ENCODE results near the gene ITGAL.
"Not testable (repeated sequence)": the region's sequence is repeated elsewhere in the genome, so short reads cannot be mapped to it uniquely, and the experiment has no call there.

Gene ITGAL

DNA sequence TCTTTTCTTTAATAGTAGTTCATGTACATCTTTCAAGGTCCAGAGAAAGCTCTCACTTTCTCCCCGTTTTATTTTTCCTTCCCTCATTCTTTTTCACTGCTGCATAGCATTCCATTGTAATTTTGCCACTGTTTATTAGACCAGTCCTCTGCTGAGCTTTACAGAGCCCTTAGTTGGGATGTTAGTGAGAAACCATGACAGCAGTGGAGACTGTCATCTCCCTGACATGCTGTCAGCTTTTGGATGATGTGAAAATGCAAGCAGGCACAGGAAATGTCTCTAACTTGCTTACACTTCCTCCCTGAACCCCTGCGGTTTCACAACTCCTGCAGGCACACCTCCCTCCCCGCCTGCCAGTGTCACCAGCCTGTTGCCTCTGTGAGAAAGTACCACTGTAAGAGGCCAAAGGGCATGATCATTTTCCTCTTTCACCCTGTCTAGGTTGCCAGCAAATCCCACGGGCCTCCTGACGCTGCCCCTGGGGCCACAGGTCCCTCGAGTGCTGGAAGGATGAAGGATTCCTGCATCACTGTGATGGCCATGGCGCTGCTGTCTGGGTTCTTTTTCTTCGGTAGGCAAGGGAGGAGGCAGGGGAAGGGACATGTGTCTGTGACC, at the start of gene ITGAL:
ITGAL (plus strand) TSS at position 415 of the 615 bp plus-strand sequence; CDS start at position 511, 96 bp downstream.
- no peak for FAIRE-seq

DNA sequence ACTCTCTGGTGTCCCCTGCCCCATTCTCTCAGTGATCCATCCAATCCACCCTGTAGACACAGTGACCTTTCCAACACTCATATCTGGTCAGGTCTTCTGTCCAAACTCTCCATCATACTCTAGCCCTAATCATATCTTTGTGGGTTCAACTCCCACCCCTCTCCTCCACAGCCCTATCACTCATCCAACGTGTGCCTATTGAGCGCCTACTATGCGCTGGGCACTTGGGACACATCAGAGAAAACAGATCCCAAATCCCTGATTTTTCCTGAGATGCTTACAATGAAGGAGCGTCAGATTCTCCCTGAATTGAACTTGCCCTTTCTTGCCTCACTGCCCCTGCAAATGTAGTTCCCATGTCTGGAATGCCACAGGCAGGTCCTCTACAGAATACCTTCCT, 44.5 kb upstream of the ITGAL start:
- FAIRE-seq: no peak

DNA sequence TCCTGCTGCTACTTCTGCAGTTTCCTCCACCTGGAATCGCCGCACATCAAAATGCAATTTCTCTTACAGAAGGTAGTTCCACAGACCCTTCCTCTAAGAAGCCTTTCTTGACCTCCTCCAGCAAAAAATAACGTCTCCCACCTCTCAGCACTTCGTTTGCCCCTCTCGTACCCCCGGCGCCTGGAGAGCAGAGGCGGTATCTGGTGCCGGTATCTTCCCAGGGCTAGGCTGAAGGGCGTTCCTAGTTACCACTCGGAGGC, 43.2 kb upstream of the ITGAL start:
- FAIRE-seq: no peak

DNA sequence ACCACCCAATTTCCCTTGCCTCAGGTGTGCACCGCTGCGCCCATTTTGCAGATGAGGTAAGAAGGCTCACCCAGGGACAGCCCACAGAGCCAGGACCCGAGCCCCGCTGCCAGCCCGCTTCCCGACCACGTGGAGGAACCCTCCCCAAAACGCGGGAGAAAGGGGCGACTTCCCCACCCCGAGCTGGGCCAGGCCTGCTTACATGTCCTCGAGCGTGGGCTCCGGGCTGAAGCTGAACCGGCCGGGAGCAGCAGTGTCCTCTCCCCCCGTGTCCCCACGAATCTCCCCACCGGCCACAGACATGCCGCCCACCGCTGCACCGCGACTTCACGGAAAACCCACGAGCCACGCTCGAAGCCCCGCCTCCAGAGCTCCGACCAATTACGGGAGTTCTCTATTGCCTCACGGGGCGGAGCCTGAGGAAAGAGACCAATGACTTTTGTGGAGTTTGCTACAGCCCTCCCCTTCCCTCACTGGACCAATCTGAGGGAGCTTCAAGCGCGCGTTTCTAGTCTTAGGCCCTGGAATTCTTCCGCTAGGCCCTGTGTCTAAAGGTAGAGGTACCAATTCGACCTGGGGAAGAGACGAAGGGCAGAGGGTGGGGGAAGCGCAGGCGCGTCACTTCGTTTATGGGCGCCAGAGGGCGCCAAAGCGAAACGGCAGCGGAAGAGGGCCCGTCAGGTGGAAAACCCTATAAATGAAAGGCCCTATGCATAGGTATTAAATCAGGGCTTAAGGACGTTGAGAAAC, 42.7 kb upstream of the ITGAL start, which contains the start of gene DCTPP1:
DCTPP1 (minus strand) TSS at position 353 of the 750 bp plus-strand sequence; CDS start at position 303, 50 bp downstream.
- FAIRE-seq: peak; percentile 87

DNA sequence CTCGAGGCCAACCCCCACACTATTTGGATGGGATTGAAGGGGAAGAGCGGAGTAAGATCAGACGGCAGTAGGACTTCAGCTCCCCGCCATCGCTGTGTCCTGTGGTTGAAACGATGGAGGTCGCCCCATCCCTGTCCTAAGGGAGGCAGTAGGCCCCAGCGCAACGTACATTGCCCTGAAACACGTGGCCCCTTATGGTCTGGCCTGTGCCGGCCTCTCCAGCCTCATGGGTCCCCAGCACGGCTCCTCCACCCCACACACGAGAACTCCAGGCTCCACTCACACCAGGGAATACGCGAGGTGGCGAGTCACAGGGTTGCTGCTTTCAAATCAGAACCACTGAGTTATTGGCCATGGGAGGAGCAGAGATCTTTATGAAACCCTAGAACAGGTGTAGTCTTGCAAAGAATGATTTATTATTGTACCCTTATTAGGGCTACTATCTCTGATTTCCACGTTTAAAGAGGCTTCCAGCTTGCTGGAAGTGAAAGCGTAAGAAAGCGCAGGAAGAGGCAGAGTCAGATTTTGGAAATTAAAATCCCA, 42.0 kb upstream of the ITGAL start:
- no peak for FAIRE-seq

DNA sequence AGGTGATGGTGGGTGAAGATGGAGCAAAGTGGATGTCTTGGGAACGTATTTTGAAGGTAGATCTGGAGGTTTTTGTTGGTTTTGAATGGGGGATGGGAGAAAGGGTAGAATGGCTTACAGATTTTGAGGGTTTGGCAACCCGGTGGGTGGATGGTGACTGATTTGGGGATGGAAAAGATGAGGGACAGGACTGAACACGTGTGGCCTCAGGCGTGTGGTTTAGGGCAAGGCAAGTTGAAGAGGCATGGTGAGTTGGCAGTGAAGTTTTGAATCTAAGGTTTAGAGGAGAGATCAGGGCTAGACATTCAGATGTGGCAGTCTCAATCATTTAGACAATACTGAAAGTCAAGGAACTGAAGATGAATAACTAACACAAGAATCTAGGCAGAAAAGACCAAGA, 37.7 kb upstream of the ITGAL start:
- FAIRE-seq: no peak

DNA sequence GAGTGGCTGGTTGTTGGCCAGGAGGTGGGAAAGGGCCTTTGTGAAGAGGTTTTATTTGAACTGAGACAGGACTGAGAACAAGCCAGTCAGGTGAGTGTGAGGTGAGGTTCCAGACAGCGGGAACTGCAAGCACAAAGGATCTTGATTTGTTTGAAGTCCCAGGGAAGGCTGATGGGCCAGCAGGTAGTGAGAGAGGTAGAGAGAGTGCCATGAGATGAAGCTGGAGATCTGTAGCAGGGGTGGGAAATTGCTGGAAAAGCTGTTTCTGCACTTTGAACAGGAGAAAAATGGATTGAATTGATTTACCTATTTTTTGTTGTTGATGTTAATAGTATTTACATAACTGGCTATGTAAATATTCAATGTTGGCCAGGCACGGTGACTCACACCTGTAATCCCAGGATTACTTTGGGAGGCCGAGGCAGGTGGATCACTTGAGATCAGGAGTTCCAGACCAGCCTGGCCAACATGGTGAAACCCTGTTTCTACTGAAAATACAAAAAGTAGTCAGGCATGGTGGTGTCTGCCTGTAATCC, 35.0 kb upstream of the ITGAL start:
- no peak for FAIRE-seq

DNA sequence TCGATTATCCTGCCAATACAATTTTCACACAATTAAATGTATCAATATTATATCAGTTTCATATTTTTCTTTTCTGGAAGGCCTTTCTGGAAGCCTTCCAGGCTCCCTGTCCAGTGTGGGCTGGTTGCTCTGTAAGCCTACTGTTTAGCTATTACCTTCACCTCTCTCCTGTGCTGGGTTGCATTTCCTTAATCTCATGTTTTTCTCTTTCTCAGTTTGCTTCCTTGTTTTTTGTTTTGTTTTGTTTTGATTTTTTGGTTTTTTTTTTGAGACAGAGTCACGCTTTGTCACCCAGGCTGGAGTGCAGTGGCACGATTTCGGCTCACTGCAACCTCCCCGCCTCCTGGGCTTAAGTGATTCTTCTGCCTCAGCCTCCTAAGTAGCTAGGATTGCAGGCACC, 33.7 kb upstream of the ITGAL start:
- no peak for FAIRE-seq

DNA sequence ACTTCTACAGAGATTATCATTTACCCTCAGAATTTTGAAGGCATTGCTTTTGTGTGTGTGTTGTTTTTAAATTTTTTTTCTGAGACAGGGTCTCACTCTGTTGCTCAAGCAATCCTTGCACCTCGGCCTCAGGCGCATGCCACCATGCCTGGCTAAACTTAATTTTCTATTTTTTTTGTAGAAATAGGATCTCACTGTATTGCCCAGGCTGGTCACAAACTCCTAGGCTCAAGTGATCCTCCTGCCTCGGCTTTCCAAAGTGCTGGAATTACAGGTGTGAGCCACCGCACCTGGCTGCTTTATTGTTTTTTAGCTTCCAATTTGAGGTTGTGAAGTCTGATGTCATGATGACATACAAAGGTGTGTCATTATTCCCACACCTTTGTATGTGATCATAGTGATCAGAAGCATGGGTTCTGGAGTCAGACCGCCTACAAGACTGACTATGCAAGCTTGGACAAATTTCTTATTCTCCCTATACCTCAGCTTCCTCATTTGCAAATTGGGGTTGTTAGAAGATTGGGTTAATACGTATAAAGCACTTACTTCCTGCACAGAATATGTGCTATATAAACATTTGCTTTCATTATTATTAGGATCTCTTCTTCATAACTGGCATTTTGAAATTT, 32.7 kb upstream of the ITGAL start:
- FAIRE-seq: no peak

DNA sequence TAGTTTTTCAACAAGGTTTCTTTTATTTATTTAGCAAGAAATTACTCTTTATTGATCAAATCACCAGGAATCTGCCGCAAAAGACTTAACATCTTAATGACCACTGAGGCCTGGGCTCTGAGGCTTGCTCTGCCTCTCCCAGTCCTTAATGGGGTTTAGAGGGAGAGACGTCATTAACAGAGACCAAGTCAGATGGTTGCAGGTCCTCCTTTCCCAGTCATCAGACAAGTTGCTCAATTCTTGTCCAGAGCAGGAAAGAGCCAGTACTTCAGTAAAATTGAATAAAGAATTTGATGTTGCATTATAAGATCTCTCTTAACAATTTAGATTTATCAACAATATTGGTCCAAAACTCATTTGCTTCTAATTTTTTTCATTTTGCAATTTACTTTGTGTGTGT, 28.9 kb upstream of the ITGAL start:
- no peak for FAIRE-seq

DNA sequence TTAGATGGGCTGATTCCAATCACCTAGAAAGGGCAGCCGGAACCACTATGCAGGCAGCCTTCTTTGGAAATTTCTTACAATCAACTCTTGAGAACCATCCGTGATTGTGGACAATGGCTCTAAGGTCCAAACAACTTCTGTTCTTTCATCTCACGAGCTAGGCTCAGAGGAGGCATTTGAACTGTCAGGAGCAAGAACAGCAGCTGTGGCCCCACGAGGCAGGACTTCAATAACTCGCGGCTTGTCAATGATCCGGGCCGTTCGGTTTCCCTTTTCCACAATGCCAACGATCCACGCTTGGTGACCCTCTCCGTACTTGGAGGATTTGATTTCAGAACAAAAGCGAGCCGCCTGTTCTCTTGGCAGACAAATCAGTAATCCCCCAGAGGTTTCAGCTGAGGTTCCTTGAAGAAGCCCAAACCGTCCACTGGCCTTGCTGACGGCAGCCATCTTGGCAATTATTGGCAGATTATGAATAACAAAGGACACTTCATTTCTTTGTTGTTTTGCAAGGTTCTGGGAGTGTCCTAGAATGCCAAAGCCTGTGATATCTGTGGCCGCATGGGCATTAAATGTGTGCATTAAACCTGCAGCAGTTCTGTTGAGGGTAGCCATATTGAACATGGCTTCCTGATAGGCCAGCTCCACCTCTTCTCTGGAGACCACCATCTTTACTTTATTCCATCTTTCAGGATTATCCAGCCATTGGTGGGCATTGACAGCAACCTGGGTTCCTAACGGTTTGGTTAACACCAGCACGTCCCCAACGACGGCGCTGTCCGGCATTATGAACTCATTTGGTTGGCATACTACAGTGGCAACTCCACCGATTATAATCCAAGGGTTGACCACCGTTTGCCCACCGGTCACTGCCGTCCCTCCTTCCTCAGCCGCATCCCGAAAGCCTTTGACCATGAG, 28.1 kb upstream of the ITGAL start:
- no peak for FAIRE-seq

DNA sequence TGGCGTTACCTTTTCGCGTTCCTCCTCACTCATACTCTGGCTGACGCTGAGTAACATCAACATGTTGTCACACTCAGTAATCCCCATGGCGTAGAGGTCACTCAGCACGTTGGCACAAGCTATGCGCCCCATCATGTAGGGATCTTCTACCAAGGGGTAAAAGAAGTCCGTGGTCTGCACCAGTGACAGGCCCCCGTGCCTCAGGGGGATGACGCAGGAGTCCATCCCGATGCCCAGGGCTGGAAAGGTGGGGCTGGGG, 27.5 kb upstream of the ITGAL start:
- no peak for FAIRE-seq

DNA sequence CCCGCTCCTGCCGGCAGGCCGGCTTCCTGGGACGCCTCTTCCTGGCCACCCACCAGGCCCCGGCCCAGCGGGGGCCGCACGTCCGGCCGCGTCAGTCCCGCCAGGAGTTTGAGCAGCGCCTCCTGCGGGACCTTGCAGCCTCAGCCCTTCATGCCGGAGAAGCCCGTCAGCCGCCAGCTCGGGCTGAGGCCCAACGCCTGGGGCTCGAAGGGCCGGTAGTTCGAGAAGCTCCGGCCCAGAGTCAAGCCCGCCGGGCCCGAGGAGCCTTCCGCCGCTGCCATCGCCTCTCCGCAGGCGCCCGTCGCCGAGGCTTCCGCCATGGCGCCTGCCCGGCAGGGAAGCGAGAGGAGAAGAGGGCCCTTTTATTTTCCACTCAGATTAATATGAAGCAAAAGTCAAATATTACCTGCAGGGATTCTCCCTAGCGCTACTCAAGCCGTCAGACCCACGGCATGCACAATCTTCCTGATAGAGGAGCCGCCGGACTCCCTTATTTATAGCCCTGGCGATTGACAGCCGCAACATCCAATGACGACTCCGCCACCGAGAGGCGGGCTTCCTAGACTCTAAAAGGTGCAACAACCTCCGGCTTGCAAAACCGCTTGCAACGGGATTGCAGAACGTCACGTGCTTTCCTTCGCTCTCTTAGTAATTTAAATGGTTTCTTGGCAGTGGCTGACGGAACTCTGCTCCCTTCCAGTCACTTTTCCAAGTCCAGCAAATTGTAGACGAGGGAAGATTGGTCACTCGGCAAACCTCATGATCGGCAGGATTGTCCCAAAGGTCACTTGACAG, 26.9 kb upstream of the ITGAL start, which contains the start of gene SEPHS2:
SEPHS2 (minus strand) TSS at position 467 of the 795 bp plus-strand sequence; CDS start at position 320, 147 bp downstream.
- FAIRE-seq: no peak

DNA sequence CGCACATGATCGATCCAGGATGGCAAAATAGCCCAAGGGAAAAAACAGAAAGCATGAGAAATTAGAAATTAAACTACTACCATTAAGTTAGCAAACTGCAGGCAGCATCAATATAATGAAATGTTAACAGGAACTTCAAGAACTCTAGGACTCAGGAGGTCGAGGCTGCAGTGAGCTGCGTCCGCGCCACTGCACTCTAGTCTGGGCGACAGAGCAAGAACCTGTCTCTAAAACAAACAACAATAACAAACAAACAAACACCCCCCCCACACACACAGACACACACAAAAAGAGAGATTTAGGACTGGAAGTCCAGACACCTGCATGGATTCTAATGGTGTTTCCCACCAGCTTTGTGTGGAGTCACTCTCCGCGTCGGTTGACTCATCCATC, 26.3 kb upstream of the ITGAL start:
- FAIRE-seq: no peak

DNA sequence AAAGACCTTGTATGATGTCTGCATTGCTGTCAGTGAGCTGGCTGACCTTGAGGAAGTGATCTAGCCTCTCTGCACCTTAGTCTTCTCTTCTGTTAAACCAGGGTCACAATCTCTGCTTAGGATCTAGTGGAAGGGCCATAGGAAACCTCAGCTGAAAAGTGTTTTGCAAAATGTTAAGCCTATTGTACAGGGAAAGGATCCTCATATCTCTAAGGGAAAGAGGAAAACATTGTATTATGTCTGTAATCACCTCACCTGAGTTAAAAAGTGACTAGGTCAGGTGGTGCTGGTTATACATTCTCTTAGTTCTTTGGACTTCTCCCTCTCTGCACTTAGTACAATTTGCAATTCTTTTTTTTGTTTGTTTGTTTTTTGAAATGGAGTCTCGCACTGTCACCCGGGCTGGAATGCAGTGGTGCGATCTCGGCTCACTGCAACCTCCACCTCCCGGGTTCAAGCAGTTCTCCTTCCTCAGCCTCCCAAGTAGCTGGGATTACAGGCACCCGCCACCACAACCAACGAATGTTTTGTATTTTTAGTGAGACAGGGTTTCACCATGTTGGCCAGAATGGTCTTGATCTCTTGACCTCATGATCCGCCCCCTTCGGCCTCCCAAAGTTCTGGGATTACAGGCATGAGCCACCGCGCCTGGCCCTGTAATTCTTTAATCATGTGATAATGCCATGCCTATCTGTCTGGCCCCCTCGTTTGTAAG, 24.9 kb upstream of the ITGAL start:
- no peak for FAIRE-seq

DNA sequence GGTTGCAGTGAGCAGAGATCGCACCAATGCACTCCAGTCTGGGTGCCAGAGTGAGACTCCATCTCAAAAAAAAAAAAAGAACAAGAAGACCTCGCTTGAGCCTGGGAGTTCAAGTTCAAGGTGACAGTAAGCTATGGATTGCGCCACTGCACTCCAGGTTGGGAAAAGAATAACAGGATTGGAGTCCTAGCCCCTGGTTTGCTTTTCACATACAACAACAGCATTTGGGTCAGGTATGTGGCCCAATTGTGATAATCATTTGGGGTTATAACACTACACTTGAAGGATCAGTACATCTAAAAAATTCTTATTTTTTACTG, 23.5 kb upstream of the ITGAL start:
- no peak for FAIRE-seq

DNA sequence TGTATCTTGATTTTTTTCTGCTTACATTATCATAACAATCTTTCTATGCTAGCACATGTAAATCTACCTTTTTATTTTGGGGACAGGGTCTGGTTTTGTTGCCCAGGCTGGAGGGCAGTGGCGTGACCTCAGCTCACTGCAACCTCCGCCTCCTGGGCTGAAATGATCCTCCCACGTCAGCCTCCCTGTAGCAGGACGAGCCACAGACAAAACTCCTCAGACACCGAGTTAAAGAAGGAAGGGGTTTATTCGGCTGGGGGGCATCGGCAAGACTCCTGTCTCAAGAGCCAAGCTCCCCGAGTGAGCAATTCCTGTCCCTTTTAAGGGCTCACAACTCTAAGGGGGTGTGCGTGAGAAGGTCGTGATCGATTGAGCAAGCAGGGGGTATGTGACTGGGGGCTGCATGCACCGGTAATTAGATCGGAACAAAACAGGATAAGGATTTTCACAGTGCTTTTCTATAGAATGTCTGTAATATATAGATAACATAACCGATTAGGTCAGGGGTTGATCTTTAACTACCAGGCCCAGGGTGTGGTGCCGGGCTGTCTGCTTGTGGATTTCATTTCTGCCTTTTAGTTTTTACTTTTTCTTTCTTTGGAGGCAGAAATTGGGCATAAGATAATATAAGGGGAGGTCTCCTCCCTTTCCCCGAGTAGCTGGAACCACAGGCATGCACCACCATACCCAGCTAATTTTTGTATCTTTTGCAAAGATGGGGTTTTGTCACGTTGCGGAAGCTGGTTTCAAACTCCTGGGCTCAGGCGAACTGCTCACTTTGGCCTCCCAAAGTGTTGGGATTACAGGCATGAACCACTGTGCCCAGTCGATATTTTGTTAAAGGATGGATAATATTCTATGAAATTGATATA, 19.6 kb upstream of the ITGAL start:
- not testable (repeated sequence) for FAIRE-seq

DNA sequence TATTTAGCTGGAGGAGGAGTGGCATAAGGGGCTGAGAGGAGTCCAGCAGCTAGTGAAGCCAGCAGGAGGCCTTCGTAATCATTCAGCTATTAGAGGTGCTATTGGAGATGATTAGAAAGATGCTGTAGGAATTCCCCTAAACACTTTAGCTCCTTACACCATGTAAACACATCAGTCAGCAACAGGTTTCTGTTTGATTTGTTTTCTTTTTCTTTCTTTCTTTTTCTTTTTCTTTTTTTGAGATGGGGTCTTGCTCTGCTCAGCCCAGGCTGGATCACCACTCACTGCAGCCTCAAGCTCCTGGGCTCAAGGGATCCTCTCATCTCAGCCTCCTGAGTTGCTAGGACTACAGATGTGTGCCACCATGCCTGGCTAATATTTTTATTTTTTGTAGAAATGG, 16.2 kb upstream of the ITGAL start:
- no peak for FAIRE-seq

DNA sequence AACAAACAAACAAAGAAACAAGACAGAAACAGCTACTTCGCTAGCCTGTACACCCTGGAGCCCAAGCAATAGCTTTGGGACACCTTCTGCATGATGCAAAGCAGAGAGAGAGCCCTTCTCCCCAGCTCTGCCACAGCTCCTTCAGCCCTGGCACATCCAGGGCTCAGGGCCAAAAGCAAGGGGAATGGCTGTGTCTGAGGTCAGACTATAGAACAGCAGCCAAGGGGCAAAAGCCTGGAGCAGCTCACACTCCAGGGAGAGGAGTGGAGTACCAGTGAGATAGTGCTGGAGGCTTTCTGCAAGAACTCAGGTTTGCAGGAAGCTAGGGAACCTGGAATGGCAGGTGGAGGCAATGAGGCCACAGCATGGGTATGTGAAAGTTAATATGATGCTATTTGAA, 15.3 kb upstream of the ITGAL start:
- no peak for FAIRE-seq

DNA sequence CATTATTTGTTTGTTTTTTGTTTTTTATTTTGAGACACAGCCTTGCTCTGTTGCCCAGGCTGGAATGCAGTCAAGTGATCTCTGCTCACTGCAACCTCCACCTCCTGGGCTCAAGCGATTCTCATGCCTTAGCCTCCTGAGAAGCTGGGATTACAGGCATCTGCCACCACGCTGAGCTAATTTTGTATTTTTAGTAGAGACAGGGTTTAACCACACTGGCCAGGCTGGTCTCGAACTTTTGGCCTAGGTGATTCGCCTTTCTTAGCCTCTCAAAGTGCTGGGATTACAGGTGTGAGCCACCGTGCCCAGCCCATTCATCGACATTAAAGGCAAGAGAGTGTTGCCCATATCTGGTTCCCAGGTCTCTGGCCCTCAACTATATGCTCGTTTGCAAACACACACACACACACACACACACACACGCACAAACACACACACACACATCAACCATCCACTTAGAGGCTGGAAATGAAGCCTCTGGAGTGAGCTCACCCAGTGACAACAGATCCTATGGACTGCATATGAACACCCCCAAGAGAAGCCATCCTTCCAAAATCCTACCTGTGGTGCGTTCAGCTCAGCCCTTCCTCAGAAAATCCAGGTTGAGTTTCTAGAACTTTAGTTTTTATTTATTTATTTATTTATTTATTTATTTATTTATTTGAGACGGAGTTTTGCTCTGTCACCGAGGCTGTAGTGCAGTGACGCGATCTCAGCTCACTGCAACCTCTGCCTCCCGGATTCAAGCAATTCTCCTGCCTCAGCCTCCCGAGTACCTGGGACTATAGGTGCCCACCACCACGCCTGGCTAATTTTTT, 14.6 kb upstream of the ITGAL start:
- no peak for FAIRE-seq

Measured in TTC549 (cell line).